NT2/D1 (cell line): ENCODE data around the gene DECR2.

ENCODE experiments used
- DNase-seq: peaks from one replicate; pipeline ENCODE4 v3.0.0-alpha.2; 2011; ENCODE audit warnings: low read depth, low spot score
- H3K27me3 ChIP-seq: 2 replicates; pipeline ENCODE4 v1.6.0; 2011; ENCODE audit warnings: mild to moderate bottlenecking; ENCODE audit not compliant: insufficient read length, insufficient read depth
- H3K36me3 ChIP-seq: 2 replicates; pipeline ENCODE4 v1.6.1; 2011; ENCODE audit warnings: mild to moderate bottlenecking, low read length, mixed read lengths; ENCODE audit not compliant: insufficient read depth, insufficient read length
- H3K4me1 ChIP-seq: 2 replicates; pipeline ENCODE4 v1.5.1; 2011; ENCODE audit not compliant: insufficient read depth, insufficient read length
- H3K4me3 ChIP-seq: 2 replicates; pipeline ENCODE4 v1.5.1; 2011; ENCODE audit warnings: low read depth; ENCODE audit not compliant: insufficient read length
- H3K9ac ChIP-seq: 2 replicates; pipeline ENCODE4 v1.6.0; 2011; ENCODE audit warnings: low read depth; ENCODE audit not compliant: insufficient read length
- H3K9me3 ChIP-seq: 2 replicates; pipeline ENCODE4 v1.5.1; 2011; ENCODE audit warnings: mild to moderate bottlenecking, low read length; ENCODE audit not compliant: insufficient read depth
- SUZ12 ChIP-seq: IDR thresholded peaks from 2 replicates; pipeline ENCODE4 v1.6.1; 2011; ENCODE audit not compliant: insufficient read length, insufficient read depth; ENCODE audit errors: extremely low read depth
- YY1 ChIP-seq: IDR thresholded peaks from 2 replicates; pipeline ENCODE4 v1.6.1; 2011; ENCODE audit not compliant: insufficient read length, insufficient read depth
- ZNF274 ChIP-seq: IDR thresholded peaks from 2 replicates; pipeline ENCODE4 v1.6.1; 2011; ENCODE audit warnings: mild to moderate bottlenecking, low read depth, low read length

DECR2 gene

GRCh38 chr16:373020-373598 lies 28.6 kb upstream of the DECR2 start:
- peaks cover 81% of the 10 kb centered on the region for H3K36me3 ChIP-seq
- no peak overlapping the region for H3K9ac ChIP-seq
- H3K4me3 ChIP-seq = no peak overlapping the region
- H3K4me1 ChIP-seq = peaks cover 15% of the 10 kb centered on the region
- H3K9me3 ChIP-seq = no peaks in the 10 kb centered on the region
- no peak for DNase-seq
- no peaks in the 10 kb centered on the region for H3K27me3 ChIP-seq
- TF ChIP-seq YY1 = no peak
- no peak for TF ChIP-seq SUZ12
- no peak for TF ChIP-seq ZNF274

GRCh38 chr16:373848-374615 lies 27.7 kb upstream of the DECR2 start:
- H3K36me3 ChIP-seq = peaks cover 71% of the 10 kb centered on the region
- no peak for DNase-seq
- no peaks in the 10 kb centered on the region for H3K27me3 ChIP-seq

GRCh38 chr16:374616-374926 lies 27.1 kb upstream of the DECR2 start:
- peaks cover 19% of the 10 kb centered on the region for H3K4me1 ChIP-seq
- TF ChIP-seq SUZ12 (no peak), YY1 (no peak), ZNF274 (no peak)
- DNase-seq = no peak
- H3K27me3 ChIP-seq = no peaks in the 10 kb centered on the region
- H3K4me3 ChIP-seq = no peak overlapping the region
- H3K9me3 ChIP-seq = no peaks in the 10 kb centered on the region
- peaks cover 66% of the 10 kb centered on the region for H3K36me3 ChIP-seq
- H3K9ac ChIP-seq = no peak overlapping the region

More at GRCh38 chr16:373848-374615, 27.7 kb upstream of the DECR2 start:
- no peak overlapping the region for H3K9ac ChIP-seq
- H3K4me3 ChIP-seq = no peak overlapping the region
- no peaks in the 10 kb centered on the region for H3K9me3 ChIP-seq
- TF ChIP-seq YY1 (no peak), SUZ12 (no peak), ZNF274 (no peak)
- H3K4me1 ChIP-seq = peaks cover 19% of the 10 kb centered on the region

- H3K27me3 ChIP-seq = no peaks in the 10 kb centered on the region
- H3K9ac ChIP-seq = no peak overlapping the region
- H3K9me3 ChIP-seq = no peaks in the 10 kb centered on the region
- H3K4me3 ChIP-seq = no peak overlapping the region
- peaks cover 68% of the 10 kb centered on the region for H3K36me3 ChIP-seq
- no peak for TF ChIP-seq YY1
- TF ChIP-seq ZNF274 = no peak
- no peak for TF ChIP-seq SUZ12
- H3K4me1 ChIP-seq = peaks cover 24% of the 10 kb centered on the region
- DNase-seq = no peak
Observed at GRCh38 chr16:375212-375611, 26.5 kb upstream of the DECR2 start.

GRCh38 chr16:375927-376816 lies 25.5 kb upstream of the DECR2 start:
- no peaks in the 10 kb centered on the region for H3K9me3 ChIP-seq
- peaks cover 66% of the 10 kb centered on the region for H3K36me3 ChIP-seq
- no peak overlapping the region for H3K9ac ChIP-seq
- TF ChIP-seq YY1 = no peak
- TF ChIP-seq ZNF274 = no peak
- no peak for TF ChIP-seq SUZ12
- no peak for DNase-seq
- H3K4me1 ChIP-seq = peaks cover 19% of the 10 kb centered on the region
- H3K27me3 ChIP-seq = no peaks in the 10 kb centered on the region
- no peak overlapping the region for H3K4me3 ChIP-seq

GRCh38 chr16:376817-377418 lies 24.8 kb upstream of the DECR2 start:
- TF ChIP-seq ZNF274 = no peak
- no peak for TF ChIP-seq YY1
- TF ChIP-seq SUZ12 = no peak
- H3K36me3 ChIP-seq = peaks cover 58% of the 10 kb centered on the region
- H3K9me3 ChIP-seq = no peaks in the 10 kb centered on the region
- DNase-seq = no peak
- H3K9ac ChIP-seq = no peak overlapping the region
- H3K4me3 ChIP-seq = no peak overlapping the region
- peaks cover 15% of the 10 kb centered on the region for H3K4me1 ChIP-seq
- no peaks in the 10 kb centered on the region for H3K27me3 ChIP-seq
